22Rv1 (cell line): Measurements from ENCODE around the gene NCOA1.

ENCODE experiments used
- ZFX ChIP-seq: fragments of 450-650 bp; IDR thresholded peaks from 2 replicates; pipeline ENCODE4 v1.6.1; 2017; ENCODE audit warnings: antibody characterized with exemption, borderline replicate concordance
- TF ChIP-seq, protein P1 (sequence below): fragments of 450-650 bp; IDR thresholded peaks from 2 replicates; pipeline ENCODE4 v1.5.1; 2017; ENCODE audit warnings: mild to moderate bottlenecking

GRCh38 chr2:24676493-24676892 is 185.4 kb downstream of the NCOA1 start:
- TF ChIP-seq, protein P1, sequence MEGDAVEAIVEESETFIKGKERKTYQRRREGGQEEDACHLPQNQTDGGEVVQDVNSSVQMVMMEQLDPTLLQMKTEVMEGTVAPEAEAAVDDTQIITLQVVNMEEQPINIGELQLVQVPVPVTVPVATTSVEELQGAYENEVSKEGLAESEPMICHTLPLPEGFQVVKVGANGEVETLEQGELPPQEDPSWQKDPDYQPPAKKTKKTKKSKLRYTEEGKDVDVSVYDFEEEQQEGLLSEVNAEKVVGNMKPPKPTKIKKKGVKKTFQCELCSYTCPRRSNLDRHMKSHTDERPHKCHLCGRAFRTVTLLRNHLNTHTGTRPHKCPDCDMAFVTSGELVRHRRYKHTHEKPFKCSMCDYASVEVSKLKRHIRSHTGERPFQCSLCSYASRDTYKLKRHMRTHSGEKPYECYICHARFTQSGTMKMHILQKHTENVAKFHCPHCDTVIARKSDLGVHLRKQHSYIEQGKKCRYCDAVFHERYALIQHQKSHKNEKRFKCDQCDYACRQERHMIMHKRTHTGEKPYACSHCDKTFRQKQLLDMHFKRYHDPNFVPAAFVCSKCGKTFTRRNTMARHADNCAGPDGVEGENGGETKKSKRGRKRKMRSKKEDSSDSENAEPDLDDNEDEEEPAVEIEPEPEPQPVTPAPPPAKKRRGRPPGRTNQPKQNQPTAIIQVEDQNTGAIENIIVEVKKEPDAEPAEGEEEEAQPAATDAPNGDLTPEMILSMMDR = no peak
- no peak for TF ChIP-seq ZFX
